Fibroblast of lung (primary cell): ENCODE data around the gene TCF4. TPM values are rescaled to one million over a fixed set of nuclear protein-coding genes. Genes with fewer than 3 reads are reported as not detected.

ENCODE experiments used
- DNase-seq, 2 donors: peaks; one replicate each; pipeline versions ENCODE4 v3.0.0 to v3.0.0-alpha.2; 2010; ENCODE audit warnings: low read depth in 2 of 2
- H2AFZ ChIP-seq: 2 replicates; pipeline ENCODE4 v1.5.1; 2012; ENCODE audit warnings: low read length, control low read depth, inconsistent platforms
- H3K27ac ChIP-seq: 2 replicates; pipeline ENCODE4 v1.5.1; 2011; ENCODE audit warnings: low read length, control low read depth; ENCODE audit not compliant: insufficient read depth
- H3K27me3 ChIP-seq: 2 replicates; pipeline ENCODE4 v1.5.1; 2011; ENCODE audit warnings: mild to moderate bottlenecking, low read length; ENCODE audit not compliant: control insufficient read depth, insufficient read depth
- H3K36me3 ChIP-seq: 2 replicates; pipeline ENCODE4 v1.5.1; 2011; ENCODE audit warnings: low read length; ENCODE audit not compliant: control insufficient read depth, insufficient read depth
- H3K4me1 ChIP-seq: 2 replicates; pipeline ENCODE4 v1.5.1; 2011; ENCODE audit warnings: low read length; ENCODE audit not compliant: control insufficient read depth, insufficient read depth; ENCODE audit errors: extremely low read depth
- H3K4me2 ChIP-seq: 2 replicates; pipeline ENCODE4 v1.5.1; 2011; ENCODE audit warnings: low read length, control low read depth; ENCODE audit not compliant: insufficient read depth; ENCODE audit errors: extremely low read depth
- H3K4me3 ChIP-seq, 4 experiments: fragments of 200-600 bp in 1 of 4; sonication (generic) in 1 of 4; replicated peaks in 1 of 4; 2 replicates each; pipeline ENCODE4 v1.5.1; 2011 to 2016; ENCODE audit warnings: low read length in 4 of 4, low read depth in 3 of 4, mild to moderate bottlenecking in 3 of 4, control low read depth in 2 of 4, inconsistent platforms in 1 of 4, mixed read lengths in 1 of 4; ENCODE audit not compliant: insufficient read depth in 1 of 4; ENCODE audit errors: control extremely low read depth in 1 of 4
- H3K79me2 ChIP-seq: 2 replicates; pipeline ENCODE4 v1.5.1; 2012; ENCODE audit warnings: mild to moderate bottlenecking, low read length, inconsistent platforms; ENCODE audit not compliant: control insufficient read depth, insufficient read depth
- H3K9ac ChIP-seq: 2 replicates; pipeline ENCODE4 v1.5.1; 2011; ENCODE audit warnings: mild to moderate bottlenecking, low read length, control low read depth; ENCODE audit not compliant: insufficient read depth
- H3K9me3 ChIP-seq: 2 replicates; pipeline ENCODE4 v1.5.1; 2012; ENCODE audit warnings: low read depth, low read length; ENCODE audit not compliant: control insufficient read depth, insufficient read depth
- H4K20me1 ChIP-seq: 2 replicates; pipeline ENCODE4 v1.5.1; 2011; ENCODE audit warnings: low read length; ENCODE audit not compliant: control insufficient read depth, insufficient read depth; ENCODE audit errors: extremely low read depth
- CTCF ChIP-seq, 2 donors: IDR thresholded peaks in 1 of 2; conservative IDR thresholded peaks in 1 of 2; 1 replicate in 1 of 2; 2 replicates in 1 of 2; pipeline ENCODE4 v1.5.1; 2011 to 2012; ENCODE audit warnings: low read length in 2 of 2, control low read depth in 1 of 2, inconsistent platforms in 1 of 2, low read depth in 1 of 2, mild to moderate bottlenecking in 1 of 2
- EZH2 ChIP-seq: IDR thresholded peaks from 2 replicates; pipeline ENCODE4 v1.5.1; 2012; ENCODE audit warnings: low read length, control low read depth, mild to moderate bottlenecking; ENCODE audit errors: missing control alignments
- polyA plus RNA-seq, 2 donors: library from polyadenylated mRNA; depleted of rRNA in 1 of 2; stranded (reverse) in 1 of 2; unstranded in 1 of 2; fragments of >200 nt; gene quantifications; 2 replicates each; pipeline ENCODE4 v1.2.1, GENCODE V29; 2011 to 2012; ENCODE audit warnings: missing spikeins in 1 of 2
- total RNA-seq: library from RNA; depleted of rRNA; stranded (reverse); fragments of >200 nt; gene quantifications from 2 replicates; pipeline ENCODE4 v1.2.1, GENCODE V29; 2014

TCF4 gene
- total and polyA plus RNA-seq, 2 donors (not counting 1 experiment from before 2014, with no cell fraction given) = 48.9 to 57.6 TPM

DNA sequence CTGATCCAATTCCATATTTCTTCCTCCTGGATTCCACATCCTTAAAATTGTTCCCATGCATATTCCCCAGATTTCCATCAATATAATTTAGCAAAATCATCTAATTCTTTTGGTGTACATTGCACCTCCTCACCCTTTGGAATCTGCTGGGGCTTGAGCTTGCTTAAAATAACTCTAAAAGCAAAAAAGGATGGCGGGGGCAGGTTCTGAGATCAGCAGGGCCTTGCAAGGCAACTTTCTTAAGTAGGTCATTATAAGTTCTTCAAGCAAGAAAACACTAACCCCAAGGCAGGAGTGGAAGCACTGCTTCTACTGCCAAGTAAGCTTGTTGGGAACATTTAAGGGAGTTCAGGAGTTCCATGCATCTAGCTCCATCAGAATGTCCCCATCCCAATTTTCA, 374.4 kb downstream of the TCF4 start:
- Histone ChIP-seq H3K79me2 (no peaks in the 10 kb centered on the region), H3K27ac (no peak overlapping the region), H3K36me3 (no peaks in the 10 kb centered on the region), H3K9ac (no peak overlapping the region), H4K20me1 (no peaks in the 10 kb centered on the region), H2AFZ (no peak overlapping the region), H3K4me3 (no peak overlapping the region), H3K4me2 (no peak overlapping the region), H3K4me1 (no peaks in the 10 kb centered on the region), H3K9me3 (no peaks in the 10 kb centered on the region), H3K27me3 (no peaks in the 10 kb centered on the region)
- TF ChIP-seq CTCF (conservative IDR thresholded peaks at IDR 0.05 in 1 of 2, IDR thresholded peaks at IDR 0.05 in 1 of 2; ENCODE audit: low read depth in 1 of 2, low read length in 2 of 2) = no peak
- no peak for TF ChIP-seq EZH2
- no peak for DNase-seq

DNA sequence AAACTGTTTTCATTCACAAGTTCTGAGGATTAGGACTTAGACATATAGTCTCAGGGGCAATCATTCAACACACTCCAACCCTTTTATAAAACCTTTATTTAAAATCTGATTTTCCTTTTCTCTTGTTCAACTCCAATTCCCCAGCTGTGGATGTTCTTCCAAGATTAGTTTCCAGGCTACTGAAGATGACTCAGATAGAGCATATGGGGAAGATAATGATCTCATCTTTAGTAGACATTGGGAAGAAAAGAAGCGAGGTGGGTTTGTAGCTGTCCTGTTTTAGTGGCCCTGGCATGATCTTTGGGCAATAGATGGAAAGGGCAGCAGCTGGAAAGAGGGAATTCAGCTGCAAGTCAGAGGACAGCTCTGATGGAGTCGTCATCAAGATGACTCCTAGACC, 381.1 kb downstream of the TCF4 start:
- Histone ChIP-seq H3K79me2 (no peaks in the 10 kb centered on the region), H3K27me3 (no peaks in the 10 kb centered on the region), H3K9me3 (no peaks in the 10 kb centered on the region), H3K4me2 (no peak overlapping the region), H4K20me1 (no peaks in the 10 kb centered on the region), H3K27ac (no peak overlapping the region), H3K4me3 (no peak overlapping the region), H3K9ac (no peak overlapping the region), H3K36me3 (no peaks in the 10 kb centered on the region), H2AFZ (no peak overlapping the region), H3K4me1 (no peaks in the 10 kb centered on the region)
- TF ChIP-seq EZH2 (no peak), CTCF (conservative IDR thresholded peaks at IDR 0.05 in 1 of 2, IDR thresholded peaks at IDR 0.05 in 1 of 2; ENCODE audit: low read depth in 1 of 2, low read length in 2 of 2) (no peak)
- DNase-seq = peak in 1 of 2 donors; percentile 57

DNA sequence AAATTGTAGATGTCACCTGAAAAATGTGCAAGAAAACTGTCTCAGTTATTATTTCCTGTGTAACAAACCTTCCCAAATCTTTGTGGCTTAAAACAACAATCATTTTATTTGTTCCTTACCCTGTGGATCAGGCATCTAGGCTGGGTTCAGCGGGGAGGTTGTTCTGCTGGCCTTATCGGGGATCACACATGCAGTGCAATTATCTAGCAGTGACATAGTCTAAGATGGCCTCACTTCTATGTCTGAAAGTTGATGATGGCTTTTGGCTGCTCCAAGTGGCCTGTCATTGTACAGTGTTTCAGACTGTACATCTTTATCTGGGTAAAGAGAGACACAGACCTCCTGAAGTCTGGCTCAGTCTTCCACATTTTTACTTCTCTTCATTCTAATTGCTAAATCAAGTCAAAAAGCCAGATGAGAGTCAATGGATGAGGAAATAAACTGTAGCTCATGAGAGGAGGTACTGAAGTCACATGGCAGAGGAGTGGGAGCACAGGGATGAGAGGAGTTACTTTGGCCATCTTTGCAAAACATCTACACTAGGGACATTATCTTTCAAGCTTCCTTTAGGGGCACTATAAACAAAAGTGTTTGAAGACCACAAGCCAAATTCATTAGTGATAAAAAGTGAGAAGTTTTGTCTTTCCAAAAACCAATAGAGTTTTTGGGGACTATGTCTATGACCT, 385.6 kb downstream of the TCF4 start:
- Histone ChIP-seq H4K20me1 (no peaks in the 10 kb centered on the region), H3K79me2 (no peaks in the 10 kb centered on the region), H3K4me2 (no peak overlapping the region), H3K4me3 (no peak overlapping the region), H2AFZ (no peak overlapping the region), H3K36me3 (no peaks in the 10 kb centered on the region), H3K9me3 (no peaks in the 10 kb centered on the region), H3K27me3 (no peaks in the 10 kb centered on the region), H3K27ac (no peak overlapping the region), H3K9ac (no peak overlapping the region), H3K4me1 (no peaks in the 10 kb centered on the region)
- TF ChIP-seq CTCF (conservative IDR thresholded peaks at IDR 0.05 in 1 of 2, IDR thresholded peaks at IDR 0.05 in 1 of 2; ENCODE audit: low read depth in 1 of 2, low read length in 2 of 2) = no peak
- no peak for TF ChIP-seq EZH2
- DNase-seq = no peak
